ENCODE measurements around the gene SHH. TPM values are rescaled to one million over a fixed set of nuclear protein-coding genes. Genes with fewer than 3 reads are reported as not detected.

SHH gene
- total and polyA plus RNA-seq, 2 donors (not counting 1 experiment from before 2014, with no cell fraction given), result under 0.01 TPM; not detected in 1

DNA sequence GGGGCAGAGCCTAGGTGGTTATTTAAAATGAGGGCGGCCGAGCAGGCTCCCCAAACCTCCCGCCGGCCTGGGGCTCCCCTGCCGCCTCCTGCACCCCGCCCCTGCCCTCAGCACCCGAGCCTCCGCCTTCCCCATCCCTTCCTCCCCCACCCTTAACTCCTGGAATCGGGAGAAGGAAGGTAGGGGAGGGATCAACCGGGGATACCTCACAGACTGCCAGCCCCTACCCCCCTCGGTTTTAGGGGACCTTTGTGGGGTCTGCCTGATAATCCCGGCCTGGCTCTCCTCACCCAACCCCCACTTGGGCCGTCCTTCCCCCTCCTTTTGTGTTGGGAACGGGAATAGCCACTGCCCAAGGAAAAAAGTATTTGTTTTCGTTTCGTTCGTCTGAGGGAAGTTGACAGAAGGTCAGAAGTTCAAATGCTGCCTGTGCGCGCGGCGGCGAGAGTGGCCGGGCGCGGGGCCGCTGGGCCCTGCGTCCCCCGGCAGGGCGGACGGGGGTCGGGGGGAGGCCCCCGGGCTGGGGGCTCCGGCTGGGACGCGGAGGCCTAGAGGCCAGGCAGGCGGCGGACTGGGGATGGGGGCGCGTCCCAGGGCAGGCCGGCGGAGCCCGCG is 2.8 kb downstream of the SHH start:
- TF ChIP-seq CTCF (conservative IDR thresholded peaks at IDR 0.05 in 1 of 2, IDR thresholded peaks at IDR 0.05 in 1 of 2; ENCODE audit: low read depth in 1 of 2, low read length in 2 of 2) (no peak), EZH2 (IDR thresholded peaks at IDR 0.05; ENCODE audit: low read length, missing control alignments) (no peak)
- H3K79me2 ChIP-seq (ENCODE audit: control insufficient read depth, insufficient read depth, low read length), result no peaks in the 10 kb centered on the region
- peak overlapping the region in 1 of 4 experiments; percentile 19 for H3K4me3 ChIP-seq (replicated peaks in 1 of 4; ENCODE audit: control extremely low read depth in 1 of 4, insufficient read depth in 1 of 4, low read depth in 3 of 4, low read length in 4 of 4)
- no peaks in the 10 kb centered on the region for H3K9me3 ChIP-seq (ENCODE audit: control insufficient read depth, insufficient read depth, low read depth, low read length)
- DNase-seq (ENCODE audit: low read depth in 2 of 2), result no peak
- H3K4me1 ChIP-seq (ENCODE audit: control insufficient read depth, extremely low read depth, insufficient read depth, low read length), result peaks cover 3% of the 10 kb centered on the region
- no peak overlapping the region for H3K9ac ChIP-seq (ENCODE audit: insufficient read depth, low read length)
- peak overlapping the region; percentile 23 for H3K4me2 ChIP-seq (ENCODE audit: extremely low read depth, insufficient read depth, low read length)
- H3K27ac ChIP-seq (ENCODE audit: insufficient read depth, low read length), result no peak overlapping the region
- no peaks in the 10 kb centered on the region for H4K20me1 ChIP-seq (ENCODE audit: control insufficient read depth, extremely low read depth, insufficient read depth, low read length)
- H3K36me3 ChIP-seq (ENCODE audit: control insufficient read depth, insufficient read depth, low read length), result no peaks in the 10 kb centered on the region
- H3K27me3 ChIP-seq (ENCODE audit: control insufficient read depth, insufficient read depth, low read length), result peaks cover 55% of the 10 kb centered on the region
- H2AFZ ChIP-seq (ENCODE audit: low read length), result no peak overlapping the region

DNA sequence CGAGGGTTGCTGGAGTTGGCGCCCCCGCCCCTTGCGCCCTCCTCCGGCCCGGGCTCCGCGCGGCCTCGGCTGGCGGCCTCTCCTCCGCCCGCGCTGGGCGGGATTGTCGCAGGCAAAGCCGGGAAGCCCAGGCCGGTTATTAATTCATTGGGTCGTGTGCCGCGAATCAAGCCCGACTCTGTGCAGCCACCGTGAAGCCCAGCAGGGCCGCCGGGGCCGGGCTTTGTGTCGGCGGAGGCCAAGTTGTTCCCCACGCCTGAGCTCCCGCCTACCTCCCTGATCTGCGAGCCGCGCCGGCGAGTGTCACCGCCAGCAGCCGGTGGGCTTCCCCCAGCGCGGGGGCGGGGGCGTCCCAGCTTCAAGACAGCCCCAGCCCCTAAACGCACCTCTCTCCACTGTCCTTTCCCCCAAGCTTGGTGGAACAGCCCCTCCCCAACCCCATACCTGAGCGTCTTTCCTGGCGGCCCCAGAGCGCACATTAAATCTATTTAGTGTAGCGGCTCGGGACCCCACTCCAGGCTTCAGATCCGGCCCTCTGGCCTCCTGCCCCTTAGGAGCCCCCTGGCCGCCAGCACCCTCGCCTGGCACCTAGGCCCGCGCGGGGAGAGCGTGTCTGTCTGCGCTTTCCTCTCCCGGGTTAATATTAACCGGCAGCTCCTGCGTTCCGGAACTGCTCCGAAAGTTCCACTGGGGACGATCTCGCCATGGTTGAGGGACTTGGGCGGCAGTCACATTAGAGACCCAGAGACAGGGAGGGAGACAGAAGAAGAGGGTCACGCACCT is 3.5 kb downstream of the SHH start:
- H3K4me2 ChIP-seq (ENCODE audit: extremely low read depth, insufficient read depth, low read length), result no peak overlapping the region
- no peaks in the 10 kb centered on the region for H4K20me1 ChIP-seq (ENCODE audit: control insufficient read depth, extremely low read depth, insufficient read depth, low read length)
- peaks cover 54% of the 10 kb centered on the region for H3K27me3 ChIP-seq (ENCODE audit: control insufficient read depth, insufficient read depth, low read length)
- H3K4me3 ChIP-seq (replicated peaks in 1 of 4; ENCODE audit: control extremely low read depth in 1 of 4, insufficient read depth in 1 of 4, low read depth in 3 of 4, low read length in 4 of 4), result no peak overlapping the region
- no peak overlapping the region for H3K27ac ChIP-seq (ENCODE audit: insufficient read depth, low read length)
- H3K9me3 ChIP-seq (ENCODE audit: control insufficient read depth, insufficient read depth, low read depth, low read length), result no peaks in the 10 kb centered on the region
- H3K79me2 ChIP-seq (ENCODE audit: control insufficient read depth, insufficient read depth, low read length), result no peaks in the 10 kb centered on the region
- TF ChIP-seq CTCF (conservative IDR thresholded peaks at IDR 0.05 in 1 of 2, IDR thresholded peaks at IDR 0.05 in 1 of 2; ENCODE audit: low read depth in 1 of 2, low read length in 2 of 2) (no peak), EZH2 (IDR thresholded peaks at IDR 0.05; ENCODE audit: low read length, missing control alignments) (no peak)
- no peak overlapping the region for H2AFZ ChIP-seq (ENCODE audit: low read length)
- no peaks in the 10 kb centered on the region for H3K36me3 ChIP-seq (ENCODE audit: control insufficient read depth, insufficient read depth, low read length)
- DNase-seq (ENCODE audit: low read depth in 2 of 2), result no peak
- peaks cover 3% of the 10 kb centered on the region for H3K4me1 ChIP-seq (ENCODE audit: control insufficient read depth, extremely low read depth, insufficient read depth, low read length)
- H3K9ac ChIP-seq (ENCODE audit: insufficient read depth, low read length), result no peak overlapping the region

DNA sequence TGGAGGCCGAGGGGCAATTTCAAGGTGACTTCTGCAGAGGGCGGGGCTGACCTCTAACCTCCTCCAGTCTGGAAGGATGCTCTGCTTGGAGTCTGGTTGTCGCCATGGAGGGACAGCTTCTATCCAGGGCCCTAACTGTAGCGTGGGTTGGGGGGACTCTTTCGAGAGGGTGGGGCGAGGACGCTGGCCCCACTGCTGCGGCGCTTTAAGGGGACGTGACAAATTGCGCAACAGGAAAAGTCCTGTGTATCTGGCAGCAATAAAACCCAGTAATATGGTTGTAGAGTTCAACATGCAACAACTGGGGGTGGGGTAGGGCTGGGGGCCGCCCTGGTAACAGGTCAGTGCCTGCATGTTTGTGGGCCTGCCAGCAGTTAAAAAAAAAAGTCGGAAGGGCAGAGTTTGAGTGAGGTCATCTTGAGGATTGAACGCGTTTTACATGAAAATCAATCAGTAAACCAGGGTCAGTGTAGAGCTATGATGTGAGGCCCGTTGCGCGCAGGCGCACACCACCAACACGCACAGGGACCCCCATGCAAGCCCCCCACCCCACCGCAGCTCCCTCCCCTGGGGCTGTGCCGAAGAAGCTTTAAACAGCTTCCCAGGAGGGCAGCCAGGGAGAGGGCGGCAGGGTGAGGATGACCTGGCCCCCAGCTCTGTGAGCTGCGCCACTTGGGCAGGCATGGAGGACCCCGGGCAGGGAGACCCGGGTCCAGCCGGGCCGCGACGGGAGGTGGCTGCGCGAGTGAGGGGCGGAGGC is 4.3 kb downstream of the SHH start:
- H3K27me3 ChIP-seq (ENCODE audit: control insufficient read depth, insufficient read depth, low read length), result peaks cover 58% of the 10 kb centered on the region
- no peak overlapping the region for H3K4me2 ChIP-seq (ENCODE audit: extremely low read depth, insufficient read depth, low read length)

More for the DNA sequence above, 4.3 kb downstream of the SHH start:
- H3K4me1 ChIP-seq (ENCODE audit: control insufficient read depth, extremely low read depth, insufficient read depth, low read length), result peaks cover 3% of the 10 kb centered on the region
- no peak overlapping the region for H3K4me3 ChIP-seq (replicated peaks in 1 of 4; ENCODE audit: control extremely low read depth in 1 of 4, insufficient read depth in 1 of 4, low read depth in 3 of 4, low read length in 4 of 4)
- no peak for DNase-seq (ENCODE audit: low read depth in 2 of 2)
- H3K9ac ChIP-seq (ENCODE audit: insufficient read depth, low read length), result no peak overlapping the region
- H4K20me1 ChIP-seq (ENCODE audit: control insufficient read depth, extremely low read depth, insufficient read depth, low read length), result no peaks in the 10 kb centered on the region
- no peak for TF ChIP-seq EZH2 (IDR thresholded peaks at IDR 0.05; ENCODE audit: low read length, missing control alignments)
- TF ChIP-seq CTCF (conservative IDR thresholded peaks at IDR 0.05 in 1 of 2, IDR thresholded peaks at IDR 0.05 in 1 of 2; ENCODE audit: low read depth in 1 of 2, low read length in 2 of 2), result no peak
- H3K36me3 ChIP-seq (ENCODE audit: control insufficient read depth, insufficient read depth, low read length), result no peaks in the 10 kb centered on the region
- H3K79me2 ChIP-seq (ENCODE audit: control insufficient read depth, insufficient read depth, low read length), result no peaks in the 10 kb centered on the region
- no peaks in the 10 kb centered on the region for H3K9me3 ChIP-seq (ENCODE audit: control insufficient read depth, insufficient read depth, low read depth, low read length)
- H2AFZ ChIP-seq (ENCODE audit: low read length), result no peak overlapping the region
- no peak overlapping the region for H3K27ac ChIP-seq (ENCODE audit: insufficient read depth, low read length)
